NCI-H1694 (cell line): Measurements from ENCODE around the gene DPM3.
"Not testable (repeated sequence)": the region's sequence is repeated elsewhere in the genome, so short reads cannot be mapped to it uniquely, and the experiment has no call there.

ENCODE experiments used
- DNase-seq: peaks from one replicate; lab custom pipeline; 2025; lab: John Stamatoyannopoulos, UW

Gene DPM3

GRCh38 chr1:155158991-155159390, 18.7 kb upstream of the DPM3 start:
- DNase-seq = no peak

- not testable (repeated sequence) for DNase-seq
These were observed 15.8 kb upstream of the DPM3 start for GRCh38 chr1:155155996-155156643.

- DNase-seq = no peak
These were observed 5.2 kb upstream of the DPM3 start for GRCh38 chr1:155145491-155145890.

- DNase-seq = no peak
These were observed 1.4 kb upstream of the DPM3 start for GRCh38 chr1:155141749-155142148.

- DNase-seq = no peak
These were observed 261 bp upstream of the DPM3 start for GRCh38 chr1:155140630-155140953.

- DNase-seq = no peak
These were observed 3.0 kb downstream of the DPM3 start for GRCh38 chr1:155137154-155137949.

- no peak for DNase-seq
These were observed 3.6 kb downstream of the DPM3 start for GRCh38 chr1:155136748-155137147.

- peak; percentile 96 for DNase-seq
These were observed 4.8 kb downstream of the DPM3 start, which contains the start of gene SLC50A1 for GRCh38 chr1:155135415-155136028. SLC50A1 (plus strand) TSS chr1:155135852; CDS start chr1:155135912, 60 bp downstream.

GRCh38 chr1:155134880-155135414, 5.4 kb downstream of the DPM3 start:
- DNase-seq = no peak

GRCh38 chr1:155134322-155134721, 6.0 kb downstream of the DPM3 start:
- no peak for DNase-seq

GRCh38 chr1:155133799-155134281, 6.5 kb downstream of the DPM3 start:
- DNase-seq = no peak

- DNase-seq = no peak
These were observed 8.5 kb downstream of the DPM3 start for GRCh38 chr1:155131856-155132255.

GRCh38 chr1:155131285-155131684, 9.0 kb downstream of the DPM3 start:
- DNase-seq = no peak

- DNase-seq = no peak
These were observed 9.9 kb downstream of the DPM3 start for GRCh38 chr1:155130272-155131006.

GRCh38 chr1:155128755-155129473, 11.4 kb downstream of the DPM3 start:
- DNase-seq = no peak

GRCh38 chr1:155127967-155128754, 12.2 kb downstream of the DPM3 start:
- DNase-seq = no peak

- peak; percentile 46 for DNase-seq
These were observed 13.0 kb downstream of the DPM3 start, which contains the start of gene EFNA1 for GRCh38 chr1:155127105-155127966. EFNA1 (plus strand) TSS chr1:155127876; CDS start chr1:155127978, 102 bp downstream.

GRCh38 chr1:155126556-155127104, 13.7 kb downstream of the DPM3 start:
- peak; percentile 83 for DNase-seq

GRCh38 chr1:155125946-155126555, 14.3 kb downstream of the DPM3 start:
- DNase-seq = no peak
